Right atrium auricular region (tissue), 2 donors: ENCODE measurements around the gene APP. TPM values are rescaled to one million over a fixed set of nuclear protein-coding genes. Genes with fewer than 3 reads are reported as not detected.

ENCODE experiments used
- DNase-seq: peaks from one replicate; pipeline ENCODE4 v3.0.0-alpha.2; 2019; ENCODE audit warnings: low spot score
- H3K27ac ChIP-seq, 2 donors: fragments of 200-600 bp; sonication (generic); 1 replicate in 1 of 2; 2 replicates in 1 of 2; pipeline ENCODE4 v1.5.1; 2016 to 2019
- H3K27me3 ChIP-seq, 2 donors: fragments of 200-600 bp; sonication (generic); one replicate each; pipeline versions ENCODE4 v1.5.1 to v1.6.0; 2017 to 2019
- H3K36me3 ChIP-seq: fragments of 200-600 bp; sonication (generic); one replicate; pipeline ENCODE4 v1.5.1; 2016
- H3K4me1 ChIP-seq, 2 donors: fragments of 200-600 bp; sonication (generic); one replicate each; pipeline versions ENCODE4 v1.5.1 to v1.6.0; 2017 to 2019
- H3K4me3 ChIP-seq, 2 donors: fragments of 200-600 bp; sonication (generic); 1 replicate in 1 of 2; 2 replicates in 1 of 2; pipeline ENCODE4 v1.5.1; 2017 to 2019; ENCODE audit warnings: mild to moderate bottlenecking in 1 of 2, moderate library complexity in 1 of 2
- H3K9me3 ChIP-seq, 2 donors: fragments of 200-600 bp; sonication (generic); one replicate each; pipeline ENCODE4 v1.5.1; 2019
- total RNA-seq, 2 donors: library from RNA; depleted of rRNA; stranded (reverse); fragments of >200 nt; gene quantifications; one replicate each; pipeline ENCODE4 v1.1.0, GENCODE V29; 2016
- TF ChIP-seq, protein P1 (sequence below), 2 donors: fragments of 200-600 bp; sonication (generic); IDR thresholded peaks; one replicate each; pipeline ENCODE4 v1.5.1; 2019; ENCODE audit warnings: antibody characterized with exemption in 2 of 2

Gene APP
- total RNA-seq, 2 donors from 2014 or later: 326 to 389 TPM

DNA sequence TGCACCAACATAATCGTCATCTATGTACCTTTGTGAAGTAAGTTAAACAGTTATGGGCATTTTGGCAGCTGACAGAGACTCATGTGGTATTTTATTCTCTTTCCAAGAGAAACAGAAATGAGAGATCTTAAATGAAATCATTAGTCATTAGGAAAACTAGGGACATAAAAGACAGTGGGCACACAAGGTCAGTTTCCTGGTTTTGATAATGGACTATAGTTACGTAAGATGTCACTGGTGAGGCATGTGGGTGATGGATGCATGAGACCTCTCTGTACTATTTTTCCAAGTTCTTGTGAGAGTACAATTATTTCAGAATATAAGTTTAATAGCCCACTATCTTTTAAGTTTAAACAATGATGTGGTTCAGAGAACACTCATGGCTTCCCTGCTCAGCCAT, 216.9 kb downstream of the APP start:
- TF ChIP-seq, protein P1, sequence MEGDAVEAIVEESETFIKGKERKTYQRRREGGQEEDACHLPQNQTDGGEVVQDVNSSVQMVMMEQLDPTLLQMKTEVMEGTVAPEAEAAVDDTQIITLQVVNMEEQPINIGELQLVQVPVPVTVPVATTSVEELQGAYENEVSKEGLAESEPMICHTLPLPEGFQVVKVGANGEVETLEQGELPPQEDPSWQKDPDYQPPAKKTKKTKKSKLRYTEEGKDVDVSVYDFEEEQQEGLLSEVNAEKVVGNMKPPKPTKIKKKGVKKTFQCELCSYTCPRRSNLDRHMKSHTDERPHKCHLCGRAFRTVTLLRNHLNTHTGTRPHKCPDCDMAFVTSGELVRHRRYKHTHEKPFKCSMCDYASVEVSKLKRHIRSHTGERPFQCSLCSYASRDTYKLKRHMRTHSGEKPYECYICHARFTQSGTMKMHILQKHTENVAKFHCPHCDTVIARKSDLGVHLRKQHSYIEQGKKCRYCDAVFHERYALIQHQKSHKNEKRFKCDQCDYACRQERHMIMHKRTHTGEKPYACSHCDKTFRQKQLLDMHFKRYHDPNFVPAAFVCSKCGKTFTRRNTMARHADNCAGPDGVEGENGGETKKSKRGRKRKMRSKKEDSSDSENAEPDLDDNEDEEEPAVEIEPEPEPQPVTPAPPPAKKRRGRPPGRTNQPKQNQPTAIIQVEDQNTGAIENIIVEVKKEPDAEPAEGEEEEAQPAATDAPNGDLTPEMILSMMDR (IDR thresholded peaks at IDR 0.05): no peak
- Histone ChIP-seq H3K4me1 (no peaks in the 10 kb centered on the region), H3K9me3 (no peaks in the 10 kb centered on the region), H3K27ac (no peak overlapping the region), H3K4me3 (no peak overlapping the region), H3K27me3 (no peaks in the 10 kb centered on the region), H3K36me3 (peaks cover 22% of the 10 kb centered on the region)
- DNase-seq: no peak

- no peak for DNase-seq
- no peak overlapping the region for H3K27ac ChIP-seq
- peaks cover 22% of the 10 kb centered on the region for H3K36me3 ChIP-seq
Measured at GRCh38 chr21:25953196-25953595, 217.4 kb downstream of the APP start.

DNA sequence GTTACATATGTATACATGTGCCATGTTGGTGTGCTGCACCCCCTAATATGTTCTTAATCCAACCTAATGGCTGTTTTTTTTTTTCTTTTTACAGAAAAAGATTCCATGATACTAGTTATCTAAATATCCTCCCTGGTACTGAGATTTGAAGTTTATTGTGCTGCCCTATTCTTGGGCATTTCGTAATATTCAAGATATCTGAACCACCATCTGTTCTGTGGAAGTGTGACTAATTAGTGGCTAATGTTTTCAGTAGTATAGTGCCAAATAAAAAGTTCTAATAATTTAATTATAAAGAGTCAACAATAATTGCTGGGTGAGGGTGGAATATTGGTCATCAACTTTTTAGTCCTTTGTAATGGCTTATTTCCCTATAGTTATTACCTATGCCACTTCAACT, 218.3 kb downstream of the APP start:
- TF ChIP-seq, protein P1 (IDR thresholded peaks at IDR 0.05): no peak
- H3K4me1 ChIP-seq: no peaks in the 10 kb centered on the region
- no peak overlapping the region for H3K4me3 ChIP-seq
- peaks cover 22% of the 10 kb centered on the region for H3K36me3 ChIP-seq
- no peaks in the 10 kb centered on the region for H3K9me3 ChIP-seq
- H3K27me3 ChIP-seq: no peaks in the 10 kb centered on the region
- no peak overlapping the region for H3K27ac ChIP-seq
- no peak for DNase-seq

More at GRCh38 chr21:25953196-25953595, 217.4 kb downstream of the APP start:
- Histone ChIP-seq H3K4me3 (no peak overlapping the region), H3K4me1 (no peaks in the 10 kb centered on the region), H3K9me3 (no peaks in the 10 kb centered on the region), H3K27me3 (no peaks in the 10 kb centered on the region)
- TF ChIP-seq, protein P1 (IDR thresholded peaks at IDR 0.05): no peak

DNA sequence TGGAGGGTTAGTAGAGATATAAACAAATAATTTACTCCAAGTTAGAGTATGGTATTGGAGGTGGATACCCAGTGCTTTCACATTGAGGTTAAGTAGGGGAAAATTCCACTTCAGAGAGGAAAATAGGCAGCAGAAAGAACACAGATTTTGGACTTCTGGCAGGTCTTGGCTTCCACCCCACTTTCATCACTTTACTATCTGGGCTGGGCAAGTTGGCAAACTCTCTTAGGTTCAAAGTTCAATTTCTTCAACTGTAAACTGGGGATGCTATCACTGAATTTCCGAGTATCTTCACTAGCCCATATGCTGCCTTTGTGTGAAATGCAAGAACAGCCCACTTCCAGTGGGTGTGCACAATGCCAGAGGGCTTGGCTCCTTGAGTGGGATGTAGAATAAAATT, 220.9 kb downstream of the APP start:
- no peak overlapping the region for H3K27ac ChIP-seq
- no peak for DNase-seq

DNA sequence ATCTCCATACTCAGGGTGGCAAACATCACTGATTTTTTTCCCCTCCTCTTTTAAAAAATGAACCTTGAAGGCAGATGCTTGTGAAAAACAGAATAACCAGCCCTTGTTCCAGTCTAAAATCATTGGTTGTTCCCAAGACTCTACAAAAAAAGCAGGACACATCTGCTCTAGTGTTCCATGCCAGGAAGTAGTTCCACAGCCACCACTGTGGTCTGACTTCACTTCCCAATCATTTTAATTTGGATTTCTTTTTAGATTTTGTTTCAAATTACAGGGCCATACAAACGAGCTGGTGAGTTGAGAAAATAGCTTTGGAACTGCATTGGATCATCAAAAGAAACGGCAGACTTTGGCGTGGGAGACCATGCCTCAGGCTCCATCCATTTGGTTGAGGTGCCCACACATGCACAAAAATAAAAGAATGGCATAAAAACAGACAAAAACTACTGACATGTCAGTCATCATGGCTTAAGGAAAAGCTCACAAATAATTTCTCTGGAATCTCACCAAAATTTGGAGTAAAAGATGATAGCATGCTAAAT, 225.8 kb downstream of the APP start:
- H3K4me3 ChIP-seq: no peak overlapping the region

More for the DNA sequence above, 220.9 kb downstream of the APP start:
- no peaks in the 10 kb centered on the region for H3K27me3 ChIP-seq
- H3K4me1 ChIP-seq: no peaks in the 10 kb centered on the region
- TF ChIP-seq, protein P1 (IDR thresholded peaks at IDR 0.05): no peak
- no peak overlapping the region for H3K4me3 ChIP-seq
- H3K9me3 ChIP-seq: no peaks in the 10 kb centered on the region
- peaks cover 17% of the 10 kb centered on the region for H3K36me3 ChIP-seq

More for the DNA sequence above, 225.8 kb downstream of the APP start:
- peaks cover 0 to 11% of the 10 kb centered on the region in 2 donors for H3K4me1 ChIP-seq
- no peak overlapping the region for H3K27ac ChIP-seq
- TF ChIP-seq, protein P1 (IDR thresholded peaks at IDR 0.05): no peak
- DNase-seq: no peak
- no peaks in the 10 kb centered on the region for H3K9me3 ChIP-seq
- H3K27me3 ChIP-seq: no peaks in the 10 kb centered on the region
- H3K36me3 ChIP-seq: no peaks in the 10 kb centered on the region
